A549 (cell line): ENCODE data around the gene NELFCD. TPM values are rescaled to one million over a fixed set of nuclear protein-coding genes. Genes with fewer than 3 reads are reported as not detected.

Experiments
- ATAC-seq, 2 experiments: fragments of 200-7000 bp in 1 of 2; fragments of >200 bp in 1 of 2; cut with Nextera tagmentation in 1 of 2; cut with Tn5 transposase in 1 of 2; 3 replicates each; pipeline versions ENCODE4 v1.8.0 to v1.9.1; 2018 to 2020; ENCODE audit warnings: mild to moderate bottlenecking in 1 of 2, moderate library complexity in 1 of 2
- CTCF ChIA-PET: fragments of 300-600 bp; sonication (Branson Sonifier 250); formaldehyde crosslinking; extraction: SDS; loops from one replicate; lab custom pipeline; 2021; ENCODE audit warnings: antibody characterized with exemption, inconsistent platforms; lab: Yijun Ruan, JAX
- POLR2A ChIA-PET: fragments of 350-600 bp; formaldehyde crosslinking; extraction: SDS; loops from one replicate; lab custom pipeline; 2021; ENCODE audit warnings: antibody characterized with exemption, inconsistent platforms; lab: Yijun Ruan, JAX
- DNase-seq, 2 experiments: peaks; one replicate each; pipeline versions ENCODE4 v3.0.0 to v3.0.0-alpha.2; 2011 to 2016; ENCODE audit warnings: low read depth in 1 of 2, low spot score in 1 of 2
- FAIRE-seq: peaks from 2 replicates; lab custom pipeline; 2011; peaks lifted over from hg19 to GRCh38; lab: Jason Lieb, UNC
- H3K27ac ChIP-seq, 2 experiments: fragments of >200 bp; sonication (Bioruptor Twin); formaldehyde crosslinking; 3 replicates each; pipeline ENCODE4 v1.5.1; 2016 to 2017
- H3K4me1 ChIP-seq: fragments of >200 bp; sonication (Bioruptor Twin); formaldehyde crosslinking; 3 replicates; pipeline ENCODE4 v1.6.1; 2016
- H3K4me2 ChIP-seq: fragments of >200 bp; sonication (Bioruptor Twin); formaldehyde crosslinking; 3 replicates; pipeline ENCODE4 v1.6.1; 2016
- H3K4me3 ChIP-seq: fragments of >200 bp; sonication (Bioruptor Twin); formaldehyde crosslinking; 3 replicates; pipeline ENCODE4 v1.5.1; 2016
- H3K9me3 ChIP-seq: fragments of >200 bp; sonication (Bioruptor Twin); formaldehyde crosslinking; 3 replicates; pipeline ENCODE4 v1.6.1; 2016
- BCL3 ChIP-seq: fragments of >200 bp; sonication (Bioruptor Twin); formaldehyde crosslinking; IDR thresholded peaks from 3 replicates; pipeline ENCODE4 v1.6.1; 2016
- BHLHE40 ChIP-seq: IDR thresholded peaks from 2 replicates; pipeline ENCODE4 v1.6.1; 2012; ENCODE audit warnings: low read depth, low read length, inconsistent platforms
- CBX2 ChIP-seq: fragments of 200-600 bp; sonication (generic); IDR thresholded peaks from 2 replicates; pipeline ENCODE4 v1.6.1; 2016; ENCODE audit warnings: low read depth, mild to moderate bottlenecking, borderline replicate concordance
- CBX8 ChIP-seq: fragments of 200-600 bp; sonication (generic); IDR thresholded peaks from 2 replicates; pipeline ENCODE4 v1.6.1; 2016
- CEBPB ChIP-seq, 2 experiments: fragments of >200 bp in 1 of 2; sonication (Bioruptor Twin) in 1 of 2; formaldehyde crosslinking in 1 of 2; IDR thresholded peaks; 2 replicates each; pipeline ENCODE4 v1.6.1; 2012 to 2016
- CHD4 ChIP-seq: fragments of 200-600 bp; sonication (generic); IDR thresholded peaks from 2 replicates; pipeline ENCODE4 v1.6.1; 2016; ENCODE audit warnings: antibody characterized with exemption, mild to moderate bottlenecking, borderline replicate concordance
- EHF ChIP-seq: fragments of 250-450 bp; sonication (Bioruptor Pico); IDR thresholded peaks from 2 replicates; pipeline ENCODE4 v1.5.0; 2020; ENCODE audit warnings: mild to moderate bottlenecking
- EHMT2 ChIP-seq: fragments of 200-600 bp; sonication (generic); IDR thresholded peaks from 2 replicates; pipeline ENCODE4 v1.6.1; 2016; ENCODE audit warnings: antibody characterized with exemption, low read depth, mild to moderate bottlenecking, moderate library complexity
- ELK1 ChIP-seq: fragments of 150-350 bp; IDR thresholded peaks from 2 replicates; pipeline ENCODE4 v1.6.1; 2014; ENCODE audit warnings: low read depth, mild to moderate bottlenecking, low read length
- EP300 ChIP-seq, 2 experiments: fragments of >200 bp; sonication (Bioruptor Twin); formaldehyde crosslinking; IDR thresholded peaks; 2 replicates in 1 of 2; 3 replicates in 1 of 2; pipeline ENCODE4 v1.6.1; 2016 to 2017
- ESRRA ChIP-seq: fragments of 150-350 bp; IDR thresholded peaks from 2 replicates; pipeline ENCODE4 v1.6.1; 2014; ENCODE audit warnings: mild to moderate bottlenecking, low read length, borderline replicate concordance
- FOSB ChIP-seq: fragments of 250-450 bp; sonication (Bioruptor Pico); IDR thresholded peaks from 2 replicates; pipeline ENCODE4 v1.5.0; 2020; ENCODE audit warnings: mild to moderate bottlenecking, moderate library complexity
- FOSL2 ChIP-seq, 2 experiments: fragments of 450-650 bp in 1 of 2; fragments of >200 bp in 1 of 2; sonication (Bioruptor Twin) in 1 of 2; formaldehyde crosslinking; IDR thresholded peaks; 2 replicates each; pipeline versions ENCODE4 v1.5.0 to v1.6.1; 2016 to 2020; ENCODE audit warnings: mild to moderate bottlenecking in 1 of 2, moderate library complexity in 1 of 2
- HDAC2 ChIP-seq: fragments of 200-600 bp; sonication (generic); IDR thresholded peaks from 2 replicates; pipeline ENCODE4 v1.6.1; 2016
- HOXB5 ChIP-seq: fragments of 250-450 bp; sonication (Bioruptor Pico); IDR thresholded peaks from 2 replicates; pipeline ENCODE4 v1.5.0; 2020; ENCODE audit warnings: mild to moderate bottlenecking, moderate library complexity
- JUN ChIP-seq, 2 experiments: fragments of >200 bp; sonication (Bioruptor Twin); formaldehyde crosslinking; IDR thresholded peaks; 2 replicates in 1 of 2; 3 replicates in 1 of 2; pipeline ENCODE4 v1.6.1; 2016 to 2017
- JUNB ChIP-seq: fragments of >200 bp; sonication (Bioruptor Twin); formaldehyde crosslinking; IDR thresholded peaks from 2 replicates; pipeline ENCODE4 v1.6.1; 2016
- KDM5A ChIP-seq: fragments of 200-600 bp; sonication (generic); IDR thresholded peaks from 2 replicates; pipeline ENCODE4 v1.6.1; 2016; ENCODE audit warnings: antibody characterized with exemption, mild to moderate bottlenecking
- MAZ ChIP-seq: fragments of 150-350 bp; IDR thresholded peaks from 2 replicates; pipeline ENCODE4 v1.6.1; 2014; ENCODE audit warnings: antibody characterized with exemption, low read depth, low read length, borderline replicate concordance
- MYC ChIP-seq: IDR thresholded peaks from 2 replicates; pipeline ENCODE4 v1.6.1; 2012; ENCODE audit warnings: mild to moderate bottlenecking, inconsistent platforms, low read length, improper control_type of control experiment, borderline replicate concordance
- NPAS2 ChIP-seq: fragments of 250-450 bp; sonication (Bioruptor Pico); IDR thresholded peaks from 2 replicates; pipeline ENCODE4 v1.8.0; 2022; ENCODE audit warnings: mild to moderate bottlenecking, moderate library complexity, borderline replicate concordance
- PHF8 ChIP-seq: fragments of 200-600 bp; sonication (generic); IDR thresholded peaks from 2 replicates; pipeline ENCODE4 v1.6.1; 2016; ENCODE audit warnings: low read depth, mild to moderate bottlenecking, antibody characterized with exemption, moderate library complexity, borderline replicate concordance
- POLR2A ChIP-seq: IDR thresholded peaks from 2 replicates; pipeline ENCODE4 v1.6.1; 2012; ENCODE audit warnings: mild to moderate bottlenecking, low read length
- RCOR1 ChIP-seq: fragments of 150-350 bp; IDR thresholded peaks from 2 replicates; pipeline ENCODE4 v1.6.1; 2014; ENCODE audit warnings: antibody characterized with exemption, low read length, low read depth
- RFX5 ChIP-seq: fragments of 450-650 bp; IDR thresholded peaks from 2 replicates; pipeline ENCODE4 v1.7.1; 2014; ENCODE audit warnings: antibody characterized with exemption, mild to moderate bottlenecking, moderate library complexity
- TP53 ChIP-seq: fragments of 250-450 bp; sonication (Bioruptor Pico); IDR thresholded peaks from 2 replicates; pipeline ENCODE4 v1.5.0; 2021; ENCODE audit warnings: mild to moderate bottlenecking, moderate library complexity
- ZC3H11A ChIP-seq: fragments of 450-650 bp; IDR thresholded peaks from 2 replicates; pipeline ENCODE4 v1.6.1; 2014; ENCODE audit warnings: antibody characterized with exemption, mild to moderate bottlenecking
- ZFP36 ChIP-seq: fragments of 450-650 bp; IDR thresholded peaks from 2 replicates; pipeline ENCODE4 v1.6.1; 2014; ENCODE audit warnings: borderline replicate concordance; ENCODE audit not compliant: partially characterized antibody
- WGBS: methylation state at CpG from one replicate; pipeline ENCODE4 v1.1.6; 2017; ENCODE audit errors: missing lambda C conversion rate; 5-methylcytosine and 5-hydroxymethylcytosine counted together
- polyA plus RNA-seq, 4 experiments: library from polyadenylated mRNA; depleted of rRNA in 3 of 4; stranded (reverse); fragments of >200 nt; fragmentation: RNase III in 1 of 4; extraction: RNeasy Plus Mini Kit Qiagen cat#74134 plus additional on column Dnase treatment in 1 of 4; gene quantifications; 2 replicates in 3 of 4; 3 replicates in 1 of 4; pipeline ENCODE4 v1.2.3, GENCODE V29; 2011 to 2017
- TF ChIP-seq, protein P1 (sequence below): fragments of 250-450 bp; sonication (Bioruptor Pico); IDR thresholded peaks from 2 replicates; pipeline ENCODE4 v1.5.0; 2020; ENCODE audit warnings: low read depth, mild to moderate bottlenecking, moderate library complexity
- TF ChIP-seq, protein P2 (sequence below): IDR thresholded peaks from 2 replicates; pipeline ENCODE4 v1.6.1; 2012

Gene NELFCD
- polyA plus RNA-seq, 2 of the 4 experiments (the other 2 are of a cell fraction) = 58.8 to 74.0 TPM

GRCh38 chr20:58985656-58986055, 4.6 kb downstream of the NELFCD start:
- H3K4me1 ChIP-seq = peaks cover 6% of the 10 kb centered on the region; the same call in 1 of the 3 replicates
- FAIRE-seq (no peak), ATAC-seq (no peak), DNase-seq (no peak)
- H3K27ac ChIP-seq = no peak overlapping the region
- TF ChIP-seq CEBPB (IDR thresholded peaks at IDR 0.05) (no peak), MYC (no peak), EP300 (IDR thresholded peaks at IDR 0.05) (no peak), TP53 (no peak), BHLHE40 (no peak), ELK1 (no peak), ESRRA (no peak), CHD4 (no peak), BCL3 (no peak), POLR2A (no peak), EHF (CRISPR knock-in tag) (no peak), PHF8 (no peak)
- TF ChIP-seq, protein P1, sequence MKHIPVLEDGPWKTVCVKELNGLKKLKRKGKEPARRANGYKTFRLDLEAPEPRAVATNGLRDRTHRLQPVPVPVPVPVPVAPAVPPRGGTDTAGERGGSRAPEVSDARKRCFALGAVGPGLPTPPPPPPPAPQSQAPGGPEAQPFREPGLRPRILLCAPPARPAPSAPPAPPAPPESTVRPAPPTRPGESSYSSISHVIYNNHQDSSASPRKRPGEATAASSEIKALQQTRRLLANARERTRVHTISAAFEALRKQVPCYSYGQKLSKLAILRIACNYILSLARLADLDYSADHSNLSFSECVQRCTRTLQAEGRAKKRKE = no peak
- 96% methylated on average over 5 of the region's 5 CpGs for WGBS
- no peaks in the 10 kb centered on the region for H3K9me3 ChIP-seq
- no peak overlapping the region for H3K4me2 ChIP-seq
- POLR2A ChIA-PET = no interaction called here
- CTCF ChIA-PET = interaction anchor here (1.1 kb wide), 1 partner anchor 9 kb away, joined by 7 read pairs; no protein-coding TSS in a partner anchor
- H3K4me3 ChIP-seq = no peak overlapping the region

GRCh38 chr20:58986286-58986967, 5.4 kb downstream of the NELFCD start:
- Histone ChIP-seq H3K27ac (no peak overlapping the region), H3K9me3 (no peaks in the 10 kb centered on the region), H3K4me3 (no peak overlapping the region), H3K4me1 (peaks cover 6% of the 10 kb centered on the region; the same call in 1 of the 3 replicates), H3K4me2 (no peak overlapping the region)
- DNase-seq (no peak), ATAC-seq (no peak), FAIRE-seq (no peak)
- TF ChIP-seq ZC3H11A (no peak), CBX8 (no peak), PHF8 (no peak), HOXB5 (CRISPR knock-in tag) (no peak), EHMT2 (no peak), ZFP36 (no peak), HDAC2 (no peak), RCOR1 (no peak)
- CTCF ChIA-PET = no interaction called here
- WGBS = 88% methylated on average over 9 of the region's 9 CpGs
- POLR2A ChIA-PET = no interaction called here

DNA sequence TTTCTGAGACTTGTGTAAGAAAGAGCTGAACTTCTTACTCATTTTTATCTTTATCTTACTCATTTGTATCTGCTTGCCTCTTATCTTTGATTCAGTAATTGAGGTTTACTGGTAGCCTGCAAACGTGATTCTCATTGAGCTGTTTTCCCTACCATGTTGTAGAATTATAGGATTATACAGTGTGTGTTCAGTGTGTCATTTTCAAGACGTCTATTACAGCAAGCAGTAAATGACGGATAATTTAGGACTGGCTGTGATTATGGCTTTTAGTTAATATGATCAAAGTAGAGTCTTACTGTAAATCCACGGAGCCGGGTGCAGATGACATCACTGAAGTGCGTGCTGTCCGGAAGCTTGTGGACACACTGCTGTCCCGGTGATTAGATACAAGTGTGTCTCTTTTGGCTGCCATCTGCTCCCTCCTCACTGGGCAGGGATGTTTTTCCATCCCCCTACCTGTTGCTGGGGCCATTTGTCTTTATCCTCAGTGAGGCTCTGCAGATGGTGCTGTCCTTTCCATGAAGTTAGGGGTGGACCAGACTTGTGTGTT, 6.0 kb downstream of the NELFCD start:
- ATAC-seq (no peak), FAIRE-seq (no peak), DNase-seq (no peak)
- no peak overlapping the region for H3K27ac ChIP-seq
- WGBS = 91% methylated on average over 8 of the region's 8 CpGs
- peaks cover 5% of the 10 kb centered on the region; the same call in 1 of the 3 replicates for H3K4me1 ChIP-seq
- ChIA-PET POLR2A (no interaction called here), CTCF (no interaction called here)
- no peak overlapping the region for H3K4me3 ChIP-seq
- H3K4me2 ChIP-seq = no peak overlapping the region
- TF ChIP-seq FOSB (no peak), JUNB (no peak), NPAS2 (no peak), RFX5 (no peak), MYC (no peak), EHF (CRISPR knock-in tag) (no peak), MAZ (no peak), KDM5A (no peak), JUN (IDR thresholded peaks at IDR 0.05) (no peak), FOSL2 (IDR thresholded peaks at IDR 0.05) (no peak), FOSL2 (CRISPR knock-in tag; IDR thresholded peaks at IDR 0.05) (no peak), TP53 (no peak), CBX2 (no peak)
- TF ChIP-seq, protein P1 = no peak
- TF ChIP-seq, protein P2, sequence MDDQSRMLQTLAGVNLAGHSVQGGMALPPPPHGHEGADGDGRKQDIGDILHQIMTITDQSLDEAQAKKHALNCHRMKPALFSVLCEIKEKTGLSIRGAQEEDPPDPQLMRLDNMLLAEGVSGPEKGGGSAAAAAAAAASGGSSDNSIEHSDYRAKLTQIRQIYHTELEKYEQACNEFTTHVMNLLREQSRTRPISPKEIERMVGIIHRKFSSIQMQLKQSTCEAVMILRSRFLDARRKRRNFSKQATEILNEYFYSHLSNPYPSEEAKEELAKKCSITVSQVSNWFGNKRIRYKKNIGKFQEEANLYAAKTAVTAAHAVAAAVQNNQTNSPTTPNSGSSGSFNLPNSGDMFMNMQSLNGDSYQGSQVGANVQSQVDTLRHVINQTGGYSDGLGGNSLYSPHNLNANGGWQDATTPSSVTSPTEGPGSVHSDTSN = no peak
- H3K9me3 ChIP-seq = no peaks in the 10 kb centered on the region
